GM19455 (cell line): ENCODE measurements around the gene RHOU.

Experiments
- ATAC-seq: cut with Tn5 transposase; IDR thresholded peaks from one replicate; pipeline ENCODE4 v1.9.1; 2021; ENCODE audit not compliant: unreplicated experiment

Gene RHOU

DNA sequence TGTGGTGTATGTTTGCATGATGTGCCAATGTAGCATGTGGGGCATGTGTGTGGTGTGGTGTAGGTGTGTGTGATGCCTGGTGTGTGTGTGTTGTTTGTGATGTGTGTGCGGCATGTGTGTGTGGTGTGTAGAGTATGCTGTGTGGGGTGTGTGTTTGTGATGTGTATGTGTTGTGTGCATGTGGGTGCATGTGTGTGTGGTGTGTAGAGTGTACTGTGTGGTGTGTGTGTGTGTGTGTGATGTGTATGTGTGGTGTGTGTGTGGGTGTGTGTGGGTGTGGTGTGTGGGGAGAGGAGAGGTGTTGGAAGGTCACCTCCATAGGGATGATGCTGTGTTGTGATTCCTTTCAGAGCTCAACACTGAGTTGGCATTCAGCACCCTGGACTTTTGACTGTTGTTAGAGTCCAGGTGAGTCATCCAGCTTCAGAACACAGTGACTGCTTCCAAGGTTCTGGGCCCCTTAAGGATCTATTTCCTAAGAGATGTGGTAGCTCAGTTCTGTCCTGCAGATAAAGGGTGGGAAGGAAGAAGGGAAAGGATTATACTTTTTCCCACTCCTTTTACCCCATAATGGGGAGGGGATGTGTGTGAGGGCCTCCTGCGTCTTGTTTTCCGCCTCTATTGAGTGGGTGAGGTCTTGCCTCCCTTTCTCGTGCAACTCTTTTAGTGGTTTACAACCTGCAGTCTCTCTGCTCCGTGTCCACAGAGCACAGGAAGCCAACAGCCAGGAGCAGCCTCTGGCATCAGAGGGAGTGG is 47.6 kb downstream of the RHOU start:
- no peak for ATAC-seq

DNA sequence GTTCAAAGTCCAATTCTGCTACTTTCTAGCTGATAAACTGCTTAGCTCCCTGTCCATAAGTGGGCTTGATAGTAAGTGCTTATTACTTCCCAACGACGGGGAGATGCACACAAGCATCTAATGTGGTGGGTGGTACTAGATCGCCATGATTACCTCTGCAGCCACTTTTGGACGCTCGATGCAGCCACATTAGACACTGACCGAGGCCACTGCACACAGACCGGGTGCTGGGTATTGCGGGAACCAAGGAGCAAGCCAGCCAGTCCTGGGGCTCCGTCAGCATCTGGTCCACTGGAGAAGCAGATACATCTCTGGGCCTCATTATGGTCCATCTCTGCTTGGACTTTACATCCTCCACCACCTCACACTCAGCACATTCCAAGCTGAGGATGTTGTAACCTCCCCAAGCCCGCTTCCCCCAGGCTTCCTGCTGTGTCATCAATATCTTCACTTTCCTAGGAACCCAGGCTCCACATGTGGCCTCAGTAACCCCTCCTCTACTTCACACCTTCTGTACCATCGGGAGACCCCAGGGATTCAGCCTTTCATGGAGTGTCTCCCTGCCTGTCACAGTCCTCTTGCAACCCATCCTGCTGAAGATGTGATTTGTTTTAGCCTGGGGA is 48.2 kb downstream of the RHOU start:
- no peak for ATAC-seq

DNA sequence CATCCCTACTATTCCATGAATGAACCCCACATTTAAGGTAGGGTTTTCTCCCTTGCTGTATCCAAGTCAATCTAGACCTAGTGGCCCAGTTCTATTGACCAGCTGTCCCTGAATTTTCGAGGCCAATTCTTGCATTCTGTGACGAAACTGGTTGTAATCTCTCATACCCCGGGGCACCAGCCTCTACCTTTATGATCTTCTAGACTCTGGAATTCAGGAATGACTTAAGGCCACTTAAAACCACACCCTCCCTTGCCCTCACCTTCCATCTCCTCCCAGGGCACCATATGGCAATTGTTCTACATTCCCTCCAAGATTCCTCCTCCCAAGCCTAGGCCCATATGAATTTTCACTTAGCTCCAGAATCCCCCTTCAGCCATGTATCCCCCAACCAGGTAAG is 48.9 kb downstream of the RHOU start:
- no peak for ATAC-seq

DNA sequence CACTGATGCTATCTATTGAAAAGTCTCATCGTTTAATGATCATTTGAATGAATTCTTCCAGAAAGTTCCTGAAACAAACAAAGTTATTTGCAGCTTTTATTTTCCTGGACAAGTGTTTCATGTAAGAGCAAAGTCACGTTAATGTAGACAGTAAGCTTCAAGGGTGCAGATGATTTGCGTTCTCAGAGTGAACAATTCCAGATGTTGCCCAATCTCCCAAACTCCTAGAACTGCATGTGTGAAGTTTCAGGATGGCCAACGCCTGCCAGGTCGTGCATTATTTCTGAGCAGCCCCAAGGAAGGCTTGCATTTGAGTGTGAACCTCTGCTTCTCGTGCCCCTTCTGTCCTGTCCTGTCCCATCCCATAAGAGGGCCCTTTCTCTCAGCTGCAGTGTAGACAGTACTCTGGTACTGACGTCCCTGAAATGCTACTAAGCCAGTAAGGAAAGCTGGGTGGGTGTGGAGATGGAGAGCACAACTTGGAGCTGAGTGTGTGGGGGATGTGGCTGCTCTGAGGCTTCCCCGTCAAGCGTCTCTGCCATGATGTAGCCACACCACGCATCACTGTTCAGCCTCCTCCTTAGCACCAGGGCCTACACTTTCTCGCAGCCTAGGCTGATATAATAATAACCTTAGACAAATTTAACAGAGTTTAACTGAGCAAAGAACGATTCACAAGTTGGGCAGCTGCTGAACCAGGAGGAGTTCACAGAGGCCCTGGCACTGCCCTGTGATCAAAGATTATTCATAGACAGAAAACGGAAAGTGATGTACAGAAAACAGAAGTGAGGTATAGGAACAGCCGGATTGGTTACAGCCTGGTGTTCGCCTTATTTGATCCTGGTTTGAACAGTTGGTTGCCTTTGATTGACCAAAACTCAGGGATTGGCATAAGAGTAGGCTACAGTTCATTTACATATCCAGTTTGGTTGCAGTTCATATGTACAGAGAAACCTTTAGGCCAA is 50.4 kb downstream of the RHOU start:
- ATAC-seq, result no peak

DNA sequence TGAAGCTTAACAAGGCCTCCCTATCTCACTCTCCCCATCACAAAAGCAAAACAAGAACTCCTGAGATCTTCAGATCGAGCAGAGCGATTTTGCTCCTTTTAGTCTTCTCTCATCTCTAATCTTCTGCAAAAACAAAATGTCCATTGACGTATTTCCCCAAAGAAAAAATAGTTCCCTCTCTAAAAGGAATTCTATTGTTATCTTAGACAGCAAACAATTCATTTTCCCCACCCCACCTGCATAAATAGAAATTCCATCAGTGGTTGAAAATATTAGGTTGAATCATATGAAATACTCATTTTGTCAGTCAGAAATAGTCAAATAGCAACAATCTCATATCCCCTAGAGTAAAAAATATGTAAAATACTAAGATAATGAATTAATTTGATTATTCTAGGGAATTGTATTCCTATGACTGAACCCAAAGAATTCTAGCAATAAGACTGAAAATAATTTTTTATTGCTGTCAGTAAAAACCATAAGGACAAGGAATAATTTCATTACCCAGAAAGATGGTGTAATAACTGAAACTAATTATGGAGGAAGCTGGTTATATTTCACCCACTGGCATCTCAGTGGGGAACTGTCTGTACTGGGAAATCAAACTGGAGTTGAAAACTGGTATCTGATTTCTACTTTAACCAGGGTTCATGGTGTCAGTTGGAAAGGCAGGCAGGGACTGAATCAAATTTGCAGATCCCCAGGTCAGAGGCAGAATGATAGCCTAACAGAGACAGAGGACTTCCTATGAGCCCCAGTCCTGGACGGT is 51.3 kb downstream of the RHOU start:
- no peak for ATAC-seq

DNA sequence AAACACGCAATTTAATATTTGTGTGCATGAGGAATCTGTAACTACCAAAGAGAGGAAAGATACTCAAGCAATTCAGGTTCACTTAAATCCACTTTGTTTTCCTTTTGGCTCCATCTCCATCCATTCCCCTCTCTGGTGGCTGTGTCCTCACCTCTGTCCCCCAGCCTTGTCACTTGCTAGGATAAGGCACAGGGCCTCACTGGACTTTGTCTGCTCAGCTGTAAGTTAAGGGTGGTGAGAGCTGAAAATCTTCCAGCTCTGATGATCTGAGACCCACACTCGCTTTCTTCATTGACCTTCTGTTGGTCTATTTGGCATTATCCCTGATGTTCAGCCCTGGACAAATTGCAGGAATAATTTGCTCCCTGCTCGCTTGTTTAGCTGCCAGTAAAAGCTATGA is 56.5 kb downstream of the RHOU start:
- ATAC-seq, result no peak

DNA sequence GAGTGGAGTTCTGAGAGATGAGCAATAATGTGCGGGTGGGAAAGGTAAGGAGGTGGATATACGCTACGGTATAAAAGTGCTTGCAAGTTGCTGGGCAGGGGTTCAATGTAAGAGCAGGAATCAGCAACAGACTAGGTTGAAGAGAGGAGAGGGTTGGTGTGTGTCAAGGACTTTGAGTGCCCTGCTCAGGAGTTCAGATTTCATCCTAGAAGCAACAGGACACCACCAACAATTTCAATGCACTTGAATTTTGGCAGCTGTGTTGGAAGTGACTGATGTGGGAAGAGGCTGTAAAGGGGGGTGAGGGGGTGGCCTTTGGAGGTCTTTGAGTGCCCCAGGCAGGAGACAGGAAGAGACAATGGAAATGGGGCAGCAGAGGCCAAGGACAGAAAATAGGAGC is 57.3 kb downstream of the RHOU start:
- ATAC-seq, result no peak

DNA sequence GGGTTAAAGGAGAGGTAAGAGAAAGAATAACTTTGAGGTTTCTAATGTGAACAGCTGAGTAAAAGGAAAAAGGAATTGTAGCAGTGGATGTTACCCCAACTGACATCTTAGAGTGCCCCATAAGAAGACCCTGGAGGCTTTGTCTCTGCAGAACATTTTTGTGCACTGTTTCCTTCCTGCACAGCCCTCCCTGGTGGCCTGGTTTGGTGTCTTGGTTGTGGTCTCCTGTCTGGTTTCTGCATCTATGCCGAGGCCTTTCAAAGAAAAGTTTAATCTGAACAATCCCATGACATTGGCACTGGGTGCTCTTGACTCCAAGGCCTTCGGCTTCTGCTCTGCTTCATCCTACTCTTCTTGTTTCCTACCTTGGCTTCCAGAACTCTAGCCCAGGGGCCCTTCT is 57.8 kb downstream of the RHOU start:
- no peak for ATAC-seq

DNA sequence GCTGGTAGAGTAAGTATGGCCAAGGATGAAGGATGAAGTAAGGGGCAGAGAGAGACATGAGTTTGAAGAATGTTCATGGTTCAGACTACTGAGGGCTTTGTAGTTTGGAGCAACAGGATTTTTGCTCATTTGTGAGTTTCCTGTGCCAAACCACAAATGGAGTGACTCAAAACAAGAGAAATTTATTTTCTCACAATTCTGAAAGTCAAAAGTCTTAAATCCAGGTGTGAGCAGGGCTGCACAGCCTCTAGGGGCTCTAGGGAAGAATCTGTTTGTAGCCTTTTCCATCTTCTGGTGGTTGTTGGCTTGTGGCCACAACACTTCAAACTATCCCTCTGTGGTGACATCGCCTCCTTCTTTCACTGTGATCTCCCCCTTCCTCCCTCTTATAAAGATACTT is 58.9 kb downstream of the RHOU start:
- peak; percentile 55 for ATAC-seq

DNA sequence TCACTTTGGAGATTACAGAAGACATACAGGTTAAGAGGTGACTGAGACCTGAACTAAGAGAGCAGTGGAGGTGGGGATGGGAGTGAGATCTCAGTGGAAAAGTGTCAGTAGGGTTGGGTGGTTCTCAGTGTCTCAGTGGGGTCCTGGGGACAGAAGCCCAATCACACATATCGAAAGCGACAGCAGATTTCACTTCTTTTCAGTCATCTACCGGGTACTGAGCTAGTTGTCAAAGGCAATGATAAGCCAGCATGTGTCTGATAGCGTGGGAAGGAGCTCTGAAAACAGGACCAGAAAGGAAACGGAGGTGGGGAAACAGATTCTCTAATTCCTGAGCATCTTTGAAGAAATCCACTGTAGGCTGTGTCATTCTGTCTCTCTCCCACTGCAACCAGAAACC is 59.5 kb downstream of the RHOU start:
- ATAC-seq, result peak; percentile 46

DNA sequence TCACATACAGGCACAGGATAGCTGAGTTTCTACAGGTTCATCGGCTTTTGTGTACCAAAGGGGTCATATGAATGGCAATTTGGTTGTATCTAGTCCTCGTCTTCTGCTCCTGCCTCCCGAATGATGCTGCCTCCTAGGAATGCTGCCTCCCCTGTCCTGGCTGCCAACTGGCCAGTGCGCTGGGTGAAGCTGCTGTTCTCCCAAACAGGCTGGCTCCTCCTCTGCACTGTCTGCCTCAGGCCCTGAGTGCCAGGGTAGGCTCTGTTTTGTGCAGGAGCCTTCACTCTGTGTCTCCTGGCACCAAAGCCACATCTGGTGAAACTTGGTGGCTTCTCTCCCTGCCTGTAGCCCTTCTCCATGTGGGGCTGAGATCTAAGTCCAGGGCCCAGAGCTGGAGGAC is 60.3 kb downstream of the RHOU start:
- no peak for ATAC-seq
